HG02840 (cell line): ENCODE data around the gene SIPA1L3.

Experiments
- ATAC-seq: cut with Tn5 transposase; IDR thresholded peaks from one replicate; pipeline ENCODE4 v1.9.1; 2021; ENCODE audit warnings: mild to moderate bottlenecking, moderate library complexity, moderate number of reproducible peaks; ENCODE audit not compliant: unreplicated experiment, low FRiP score

Gene SIPA1L3

GRCh38 chr19:37941782-37942515 is 34.9 kb downstream of the SIPA1L3 start:
- ATAC-seq = no peak

DNA sequence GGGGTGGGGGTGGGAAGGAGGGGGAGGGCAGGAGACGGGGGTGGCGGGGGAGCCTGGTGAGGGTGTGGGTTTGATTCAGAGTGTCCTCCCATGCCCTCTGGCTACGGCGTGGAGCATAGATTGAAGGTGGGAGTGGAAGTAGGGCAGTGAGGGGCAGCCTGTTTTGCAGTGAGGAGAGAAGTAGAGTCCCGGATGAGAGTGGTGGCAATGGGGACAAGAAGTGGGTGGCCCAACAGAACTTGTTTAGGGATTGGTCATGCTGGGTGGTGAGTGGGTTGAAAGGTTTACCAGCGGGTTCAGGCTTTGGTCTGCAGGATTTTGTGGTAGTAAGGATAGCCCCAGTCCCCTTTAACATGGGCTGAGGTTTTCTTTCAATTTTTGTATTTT is 35.5 kb downstream of the SIPA1L3 start:
- ATAC-seq = no peak

GRCh38 chr19:37943480-37943879 is 36.5 kb downstream of the SIPA1L3 start:
- ATAC-seq = no peak

GRCh38 chr19:37946132-37946531 is 39.1 kb downstream of the SIPA1L3 start:
- ATAC-seq = no peak

- ATAC-seq = no peak
These were observed 40.8 kb downstream of the SIPA1L3 start for GRCh38 chr19:37947778-37948177.

- no peak for ATAC-seq
These were observed 41.4 kb downstream of the SIPA1L3 start for GRCh38 chr19:37948362-37948761.

DNA sequence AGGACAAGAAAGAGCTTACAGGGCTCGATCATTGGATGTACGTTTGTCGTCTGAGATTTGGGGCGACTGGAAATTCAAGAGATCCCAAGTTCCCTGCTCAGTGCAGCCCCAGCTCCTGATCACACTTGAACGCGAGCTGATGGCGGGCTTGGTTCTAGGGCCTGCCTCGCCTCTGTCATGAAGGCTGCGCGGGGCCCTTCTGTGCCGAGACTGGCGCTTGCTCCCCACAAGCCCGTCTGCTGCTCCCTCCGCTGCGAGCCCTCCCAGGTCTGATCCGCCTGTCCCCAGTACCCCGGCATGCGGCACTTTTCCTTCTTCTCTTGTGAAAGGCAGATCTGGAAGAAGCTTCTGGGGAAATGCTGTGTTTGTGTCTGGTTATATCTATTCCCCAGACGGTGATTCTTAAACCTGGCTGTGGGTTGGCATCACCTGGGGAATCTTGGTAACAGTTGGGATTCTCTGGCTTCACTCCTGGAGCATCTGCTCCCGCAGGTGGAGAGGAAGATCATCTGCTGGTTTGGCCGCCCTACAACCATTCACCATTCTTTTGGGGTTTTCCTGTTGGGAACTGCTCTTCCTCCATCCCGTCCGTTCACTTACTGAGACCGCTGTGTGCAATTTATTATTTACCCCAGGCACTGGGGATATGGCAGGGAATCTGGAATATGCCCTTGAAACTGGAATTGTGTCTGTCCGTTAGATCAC is 43.6 kb downstream of the SIPA1L3 start:
- ATAC-seq = no peak

DNA sequence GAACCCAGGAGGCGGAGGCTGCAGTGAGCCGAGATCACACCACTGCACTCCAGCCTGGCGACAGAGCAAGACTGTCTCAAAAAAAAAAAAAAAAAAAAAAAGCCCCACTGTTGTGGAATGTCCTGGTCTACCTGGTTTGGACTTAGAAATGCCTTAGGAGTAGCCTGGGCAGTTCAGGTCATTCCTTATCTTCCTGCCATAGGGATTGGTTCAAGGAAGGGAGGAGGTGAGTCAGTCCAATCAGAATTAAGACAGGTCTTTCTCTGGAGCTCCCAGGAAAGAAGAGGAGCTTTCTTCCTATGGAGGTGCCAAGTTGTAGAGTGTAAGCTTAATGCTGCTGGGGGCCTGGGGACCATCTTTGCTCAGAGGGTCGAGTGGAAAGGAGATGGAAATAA is 44.8 kb downstream of the SIPA1L3 start:
- no peak for ATAC-seq

- ATAC-seq = no peak
These were observed 46.3 kb downstream of the SIPA1L3 start for GRCh38 chr19:37953171-37953917.

DNA sequence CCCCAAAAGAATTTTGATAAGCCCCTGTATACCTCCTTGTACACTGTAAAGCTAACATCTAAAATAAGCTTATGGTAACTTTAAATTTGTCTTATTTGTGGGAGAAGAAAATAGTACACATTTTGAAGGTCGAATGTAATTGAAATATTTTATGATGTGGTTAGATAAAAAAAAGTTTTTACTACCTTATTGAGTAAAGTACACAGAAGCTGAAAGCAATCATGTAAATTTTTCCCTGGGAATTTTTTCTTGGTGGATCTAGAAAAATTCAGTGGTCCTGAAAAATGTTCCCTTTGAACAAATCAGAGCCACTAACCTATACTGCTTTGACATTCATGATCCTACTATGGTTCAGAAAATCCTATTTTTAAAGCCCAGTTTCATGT is 46.9 kb downstream of the SIPA1L3 start:
- no peak for ATAC-seq

- no peak for ATAC-seq
These were observed 47.4 kb downstream of the SIPA1L3 start for GRCh38 chr19:37954421-37954874.

DNA sequence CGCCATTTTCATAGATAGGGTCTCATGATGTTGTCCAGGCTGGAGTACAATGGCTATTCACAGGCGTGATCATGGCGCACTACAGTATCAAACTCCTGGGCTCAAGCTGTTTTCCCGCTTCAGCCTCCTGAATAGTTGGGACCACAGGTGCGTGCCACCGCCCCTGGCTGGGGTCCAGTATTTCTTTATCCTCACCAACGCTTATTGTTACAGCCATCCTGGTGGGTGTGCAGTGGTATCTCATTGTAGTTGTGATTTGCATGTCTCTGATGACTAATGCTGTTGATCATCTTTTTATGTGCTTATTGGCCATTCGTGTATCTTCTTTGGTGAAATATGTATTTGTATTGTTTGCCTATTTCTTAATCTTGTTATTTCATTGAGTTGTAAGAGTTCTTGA is 49.0 kb downstream of the SIPA1L3 start:
- no peak for ATAC-seq

- no peak for ATAC-seq
These were observed 50.2 kb downstream of the SIPA1L3 start for GRCh38 chr19:37957176-37957575.

- ATAC-seq = no peak
These were observed 52.7 kb downstream of the SIPA1L3 start for GRCh38 chr19:37959665-37960114.

DNA sequence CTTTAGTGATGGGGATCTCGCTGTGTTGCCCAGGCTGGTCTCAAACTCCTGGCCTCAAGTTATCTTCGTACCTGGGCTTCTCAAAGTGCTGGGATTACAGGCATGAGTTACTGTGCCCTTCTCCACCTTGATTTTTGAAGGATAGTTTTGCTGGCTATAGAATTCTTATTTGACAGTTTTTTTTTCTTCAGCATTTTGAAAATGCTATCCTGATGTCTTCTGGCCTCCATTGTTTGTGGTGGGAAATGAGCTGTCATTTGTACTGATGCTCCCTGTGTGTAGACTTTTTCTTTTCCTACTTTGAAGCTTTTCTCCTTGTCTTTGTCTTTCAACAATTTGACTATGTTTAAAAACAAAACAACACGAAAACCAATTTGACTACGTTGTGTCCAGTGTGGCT is 54.2 kb downstream of the SIPA1L3 start:
- ATAC-seq = no peak

GRCh38 chr19:37963190-37963936 is 56.4 kb downstream of the SIPA1L3 start:
- ATAC-seq = no peak

GRCh38 chr19:37964109-37964508 is 57.1 kb downstream of the SIPA1L3 start:
- no peak for ATAC-seq

GRCh38 chr19:37966211-37966661 is 59.2 kb downstream of the SIPA1L3 start:
- no peak for ATAC-seq

DNA sequence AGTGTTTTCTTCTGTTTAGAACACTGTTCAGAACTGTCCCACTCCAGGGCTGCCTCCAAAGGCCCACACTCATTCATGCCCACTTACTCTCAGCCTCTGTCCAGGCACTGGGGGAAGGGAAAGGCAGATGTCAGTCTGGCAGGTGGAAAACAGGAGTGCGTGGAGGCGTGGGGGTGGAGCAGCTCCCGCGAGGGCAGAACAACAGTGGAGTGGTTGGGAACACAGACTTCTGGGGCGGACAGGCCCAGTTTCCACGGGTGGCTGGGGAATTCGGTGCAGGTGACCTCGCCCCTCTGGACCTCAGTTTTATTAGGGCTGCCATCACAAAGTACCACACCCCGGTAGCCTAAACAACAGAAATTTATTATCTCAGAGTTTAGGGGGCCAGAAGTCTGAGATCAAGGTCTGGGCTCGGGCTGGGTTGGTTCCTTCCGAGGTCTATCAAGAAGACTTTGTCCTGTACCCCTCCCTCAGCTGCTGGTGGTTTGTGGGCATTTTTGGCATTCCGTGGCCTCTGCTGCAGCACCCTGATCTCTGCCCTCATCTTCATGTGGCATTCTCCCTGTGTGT is 59.7 kb downstream of the SIPA1L3 start:
- ATAC-seq = no peak

DNA sequence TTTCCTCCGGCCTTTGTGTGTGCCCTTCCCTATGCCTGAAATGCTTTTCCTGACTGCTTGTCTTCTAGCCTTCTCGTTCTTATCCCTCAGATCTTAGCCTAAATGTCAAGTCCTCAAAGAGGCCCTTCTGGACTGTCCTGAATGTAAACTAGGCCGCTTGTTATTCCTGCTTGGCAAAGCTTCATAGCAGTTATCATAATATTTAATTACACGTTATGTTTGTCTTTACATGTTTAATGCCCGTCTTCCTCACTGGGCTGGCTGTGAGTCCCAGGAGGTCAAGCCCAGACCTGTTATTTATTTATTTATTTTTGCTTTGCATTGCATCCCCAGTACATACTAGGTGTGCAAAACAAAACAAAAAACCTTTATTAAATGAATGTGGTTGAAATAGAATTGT is 62.7 kb downstream of the SIPA1L3 start:
- ATAC-seq = no peak
